Mammary epithelial cell (primary cell): Measurements from ENCODE around the gene GPC6.

ENCODE experiments used
- EZH2 ChIP-seq: IDR thresholded peaks from 2 replicates; pipeline ENCODE4 v1.6.1; 2012; ENCODE audit warnings: low read length, inconsistent platforms, borderline replicate concordance
- TF ChIP-seq, protein P1 (sequence below), 2 donors: IDR thresholded peaks in 1 of 2; conservative IDR thresholded peaks in 1 of 2; 2 replicates each; pipeline ENCODE4 v1.5.1; 2011 to 2012; ENCODE audit warnings: inconsistent platforms in 2 of 2, low read length in 2 of 2, mild to moderate bottlenecking in 2 of 2, control low read depth in 1 of 2, low read depth in 1 of 2; ENCODE audit not compliant: insufficient read depth in 1 of 2; ENCODE audit errors: extremely low read depth in 1 of 2

DNA sequence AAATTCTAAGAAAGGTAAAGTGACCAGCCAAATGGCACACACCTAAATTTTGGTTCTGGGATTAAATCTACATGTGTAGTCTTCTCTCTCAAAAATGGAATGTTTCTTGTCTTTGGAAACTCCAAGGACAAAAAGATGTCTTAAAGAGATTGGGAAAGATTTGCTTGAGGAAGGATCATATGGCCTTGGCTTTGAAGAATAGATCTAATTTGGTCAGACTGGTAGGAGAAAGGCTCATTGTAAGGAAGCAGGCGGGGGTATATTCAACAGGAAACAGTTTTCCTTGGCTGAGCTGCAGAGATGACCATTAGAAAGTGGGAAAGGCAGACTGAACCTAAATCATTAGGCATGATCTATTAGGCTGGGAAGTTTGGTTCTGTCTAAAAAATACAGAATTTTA, 887.6 kb downstream of the GPC6 start:
- no peak for TF ChIP-seq EZH2
- TF ChIP-seq, protein P1, sequence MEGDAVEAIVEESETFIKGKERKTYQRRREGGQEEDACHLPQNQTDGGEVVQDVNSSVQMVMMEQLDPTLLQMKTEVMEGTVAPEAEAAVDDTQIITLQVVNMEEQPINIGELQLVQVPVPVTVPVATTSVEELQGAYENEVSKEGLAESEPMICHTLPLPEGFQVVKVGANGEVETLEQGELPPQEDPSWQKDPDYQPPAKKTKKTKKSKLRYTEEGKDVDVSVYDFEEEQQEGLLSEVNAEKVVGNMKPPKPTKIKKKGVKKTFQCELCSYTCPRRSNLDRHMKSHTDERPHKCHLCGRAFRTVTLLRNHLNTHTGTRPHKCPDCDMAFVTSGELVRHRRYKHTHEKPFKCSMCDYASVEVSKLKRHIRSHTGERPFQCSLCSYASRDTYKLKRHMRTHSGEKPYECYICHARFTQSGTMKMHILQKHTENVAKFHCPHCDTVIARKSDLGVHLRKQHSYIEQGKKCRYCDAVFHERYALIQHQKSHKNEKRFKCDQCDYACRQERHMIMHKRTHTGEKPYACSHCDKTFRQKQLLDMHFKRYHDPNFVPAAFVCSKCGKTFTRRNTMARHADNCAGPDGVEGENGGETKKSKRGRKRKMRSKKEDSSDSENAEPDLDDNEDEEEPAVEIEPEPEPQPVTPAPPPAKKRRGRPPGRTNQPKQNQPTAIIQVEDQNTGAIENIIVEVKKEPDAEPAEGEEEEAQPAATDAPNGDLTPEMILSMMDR (conservative IDR thresholded peaks at IDR 0.05 in 1 of 2, IDR thresholded peaks at IDR 0.05 in 1 of 2; ENCODE audit: extremely low read depth in 1 of 2, insufficient read depth in 1 of 2, low read depth in 1 of 2, low read length in 2 of 2), result no peak
